Measurements from ENCODE around the gene TTLL5.

The TTLL5 gene

GRCh38 chr14:75861161-75861621 is 200.1 kb downstream of the TTLL5 start:
- ATAC-seq, result peak; percentile 64
- TF ChIP-seq TOX (CRISPR knock-in tag; IDR thresholded peaks at IDR 0.05; ENCODE audit: borderline replicate concordance) (no peak), ZFP30 (CRISPR knock-in tag; IDR thresholded peaks at IDR 0.05) (no peak), ISL1 (CRISPR knock-in tag; IDR thresholded peaks at IDR 0.05) (0 out of 2 replicates have a peak, but pooled peaks have one; percentile 8)

- TF ChIP-seq PPARA (CRISPR knock-in tag; IDR thresholded peaks at IDR 0.05; ENCODE audit: borderline replicate concordance) (no peak), TOX (CRISPR knock-in tag; IDR thresholded peaks at IDR 0.05; ENCODE audit: borderline replicate concordance) (no peak), ZNF70 (CRISPR knock-in tag; IDR thresholded peaks at IDR 0.05) (no peak), OSR1 (CRISPR knock-in tag; IDR thresholded peaks at IDR 0.05) (no peak), SNAI2 (CRISPR knock-in tag; IDR thresholded peaks at IDR 0.05) (no peak), BACH2 (CRISPR knock-in tag; IDR thresholded peaks at IDR 0.05; ENCODE audit: borderline replicate concordance) (no peak), RARB (CRISPR knock-in tag; IDR thresholded peaks at IDR 0.05) (no peak), ZC3H10 (CRISPR knock-in tag; IDR thresholded peaks at IDR 0.05) (no peak), ISL1 (CRISPR knock-in tag; IDR thresholded peaks at IDR 0.05) (no peak), TSHZ2 (CRISPR knock-in tag; IDR thresholded peaks at IDR 0.05) (no peak)
- TF ChIP-seq, protein P1, sequence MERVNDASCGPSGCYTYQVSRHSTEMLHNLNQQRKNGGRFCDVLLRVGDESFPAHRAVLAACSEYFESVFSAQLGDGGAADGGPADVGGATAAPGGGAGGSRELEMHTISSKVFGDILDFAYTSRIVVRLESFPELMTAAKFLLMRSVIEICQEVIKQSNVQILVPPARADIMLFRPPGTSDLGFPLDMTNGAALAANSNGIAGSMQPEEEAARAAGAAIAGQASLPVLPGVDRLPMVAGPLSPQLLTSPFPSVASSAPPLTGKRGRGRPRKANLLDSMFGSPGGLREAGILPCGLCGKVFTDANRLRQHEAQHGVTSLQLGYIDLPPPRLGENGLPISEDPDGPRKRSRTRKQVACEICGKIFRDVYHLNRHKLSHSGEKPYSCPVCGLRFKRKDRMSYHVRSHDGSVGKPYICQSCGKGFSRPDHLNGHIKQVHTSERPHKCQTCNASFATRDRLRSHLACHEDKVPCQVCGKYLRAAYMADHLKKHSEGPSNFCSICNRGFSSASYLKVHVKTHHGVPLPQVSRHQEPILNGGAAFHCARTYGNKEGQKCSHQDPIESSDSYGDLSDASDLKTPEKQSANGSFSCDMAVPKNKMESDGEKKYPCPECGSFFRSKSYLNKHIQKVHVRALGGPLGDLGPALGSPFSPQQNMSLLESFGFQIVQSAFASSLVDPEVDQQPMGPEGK (CRISPR knock-in tag; IDR thresholded peaks at IDR 0.05; ENCODE audit: borderline replicate concordance), result no peak
- no peak for ATAC-seq
Observed at GRCh38 chr14:75863221-75863620, 202.2 kb downstream of the TTLL5 start.

GRCh38 chr14:75864352-75864751 is 203.3 kb downstream of the TTLL5 start:
- TF ChIP-seq, protein P2, sequence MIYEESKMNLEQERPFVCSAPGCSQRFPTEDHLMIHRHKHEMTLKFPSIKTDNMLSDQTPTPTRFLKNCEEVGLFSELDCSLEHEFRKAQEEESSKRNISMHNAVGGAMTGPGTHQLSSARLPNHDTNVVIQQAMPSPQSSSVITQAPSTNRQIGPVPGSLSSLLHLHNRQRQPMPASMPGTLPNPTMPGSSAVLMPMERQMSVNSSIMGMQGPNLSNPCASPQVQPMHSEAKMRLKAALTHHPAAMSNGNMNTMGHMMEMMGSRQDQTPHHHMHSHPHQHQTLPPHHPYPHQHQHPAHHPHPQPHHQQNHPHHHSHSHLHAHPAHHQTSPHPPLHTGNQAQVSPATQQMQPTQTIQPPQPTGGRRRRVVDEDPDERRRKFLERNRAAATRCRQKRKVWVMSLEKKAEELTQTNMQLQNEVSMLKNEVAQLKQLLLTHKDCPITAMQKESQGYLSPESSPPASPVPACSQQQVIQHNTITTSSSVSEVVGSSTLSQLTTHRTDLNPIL (CRISPR knock-in tag; IDR thresholded peaks at IDR 0.05; ENCODE audit: low read depth), result no peak
- no peak for TF ChIP-seq TOX (CRISPR knock-in tag; IDR thresholded peaks at IDR 0.05; ENCODE audit: borderline replicate concordance)
- TF ChIP-seq OSR1 (CRISPR knock-in tag; IDR thresholded peaks at IDR 0.05), result no peak
- no peak for TF ChIP-seq ISL1 (CRISPR knock-in tag; IDR thresholded peaks at IDR 0.05)
- peak; percentile 19 for ATAC-seq

DNA sequence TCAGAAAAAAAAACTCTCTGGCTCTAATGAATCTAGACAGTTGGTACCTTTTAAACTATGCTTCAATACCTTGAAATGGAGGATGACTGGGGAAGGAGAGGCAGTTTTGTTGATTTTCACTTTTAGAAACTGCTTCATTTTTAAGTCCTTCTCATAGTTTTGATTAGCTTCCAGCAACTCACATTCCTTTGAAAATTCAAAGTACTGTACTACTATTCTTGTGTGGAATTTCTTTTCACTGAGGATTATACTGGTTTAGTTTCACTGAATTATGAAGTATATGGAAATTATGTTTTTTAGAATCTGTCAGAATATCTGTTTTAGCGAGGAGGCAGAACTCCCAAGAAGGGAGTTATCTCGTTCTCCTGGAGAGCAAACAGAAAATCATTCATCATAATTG is 204.5 kb downstream of the TTLL5 start:
- ATAC-seq, result no peak
- TF ChIP-seq RARB (CRISPR knock-in tag; IDR thresholded peaks at IDR 0.05) (no peak), PPARA (CRISPR knock-in tag; IDR thresholded peaks at IDR 0.05; ENCODE audit: borderline replicate concordance) (no peak), GLIS3 (CRISPR knock-in tag; IDR thresholded peaks at IDR 0.05) (no peak), ZNF8 (CRISPR knock-in tag; IDR thresholded peaks at IDR 0.05) (no peak), ZFP30 (CRISPR knock-in tag; IDR thresholded peaks at IDR 0.05) (no peak), ESRRG (CRISPR knock-in tag; IDR thresholded peaks at IDR 0.05) (no peak), TCF4 (CRISPR knock-in tag; IDR thresholded peaks at IDR 0.05; ENCODE audit: borderline replicate concordance) (no peak), OSR1 (CRISPR knock-in tag; IDR thresholded peaks at IDR 0.05) (no peak), TSHZ2 (CRISPR knock-in tag; IDR thresholded peaks at IDR 0.05) (no peak), ZNF70 (CRISPR knock-in tag; IDR thresholded peaks at IDR 0.05) (no peak), TOX (CRISPR knock-in tag; IDR thresholded peaks at IDR 0.05; ENCODE audit: borderline replicate concordance) (no peak), ZNF565 (CRISPR knock-in tag; conservative IDR thresholded peaks at IDR 0.05; ENCODE audit: low read depth) (no peak), ISL1 (CRISPR knock-in tag; IDR thresholded peaks at IDR 0.05) (no peak), ARNTL (CRISPR knock-in tag; IDR thresholded peaks at IDR 0.05; ENCODE audit: borderline replicate concordance, low read depth) (no peak), BACH2 (CRISPR knock-in tag; IDR thresholded peaks at IDR 0.05; ENCODE audit: borderline replicate concordance) (no peak), ZC3H10 (CRISPR knock-in tag; IDR thresholded peaks at IDR 0.05) (no peak), SNAI2 (CRISPR knock-in tag; IDR thresholded peaks at IDR 0.05) (no peak), ZFP3 (CRISPR knock-in tag; IDR thresholded peaks at IDR 0.05) (no peak)
- TF ChIP-seq, protein P1 (CRISPR knock-in tag; IDR thresholded peaks at IDR 0.05; ENCODE audit: borderline replicate concordance), result no peak

Data from SK-N-SH treated with all-trans-retinoic acid at 6 μM for 48 hours (cell line).